ENCODE results near the gene IFIT1B. TPM values are rescaled to one million over a fixed set of nuclear protein-coding genes. Genes with fewer than 3 reads are reported as not detected.

Gene IFIT1B
- total RNA-seq, 1 experiment from 2014 or later: not detected

DNA sequence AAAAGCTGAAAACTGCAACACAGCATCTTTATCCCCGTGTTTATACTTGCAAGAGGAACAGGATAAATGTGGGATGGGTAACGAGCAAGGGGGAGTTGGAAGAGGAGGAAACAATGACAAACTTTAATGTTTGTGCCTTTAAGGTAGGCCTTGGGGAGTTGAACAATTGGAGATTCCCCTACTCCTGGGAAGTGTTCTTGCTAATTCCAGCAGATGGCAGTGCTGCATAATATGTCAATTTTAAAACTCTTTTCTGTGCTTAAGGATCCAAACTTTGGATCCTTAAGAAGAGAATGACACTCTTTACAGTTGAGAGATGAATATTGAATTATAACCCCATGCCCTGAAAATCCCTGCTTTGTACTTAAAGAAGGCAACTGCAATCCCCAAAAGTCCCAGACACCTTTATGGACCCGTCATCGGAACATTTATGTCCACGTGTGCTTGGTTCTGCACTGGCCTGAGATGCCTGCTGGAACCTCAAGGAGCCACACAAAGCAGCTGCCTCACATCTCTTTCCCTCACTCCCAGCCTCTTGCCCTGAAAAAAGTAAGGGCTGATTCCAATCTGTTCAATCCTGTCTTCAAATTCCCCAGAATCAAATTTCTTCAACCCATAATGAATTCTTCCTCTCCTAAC lies 48.5 kb downstream of the IFIT1B start:
- BruUV-seq (replicated peaks): no TSS peak

DNA sequence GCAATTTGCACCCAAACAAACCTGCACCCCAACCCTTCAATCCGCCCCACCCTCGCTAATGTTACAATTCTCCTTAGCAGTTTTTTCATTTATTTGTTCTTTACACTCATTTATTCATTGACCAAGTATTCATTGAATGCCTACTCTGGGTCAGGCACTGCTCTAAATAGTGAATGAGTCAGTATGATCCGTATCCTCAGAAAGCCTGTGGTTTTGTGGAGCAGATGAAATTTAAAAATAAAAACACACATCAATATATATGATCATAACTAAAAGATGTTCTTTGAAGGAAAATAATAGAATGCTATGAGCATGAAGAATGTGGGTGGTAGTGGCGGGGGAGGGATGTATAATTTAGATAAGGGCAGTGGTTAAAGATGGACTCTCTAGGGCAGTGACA lies 49.8 kb downstream of the IFIT1B start:
- Mint-ChIP-seq H3K27me3 (ENCODE audit: insufficient read depth, unreplicated experiment) (peaks cover 5% of the 10 kb centered on the region), H3K4me1 (ENCODE audit: low read depth, unreplicated experiment) (peaks cover 18% of the 10 kb centered on the region), H3K27ac (ENCODE audit: unreplicated experiment) (no peak overlapping the region), H3K36me3 (ENCODE audit: insufficient read depth, unreplicated experiment) (no peaks in the 10 kb centered on the region), H3K4me3 (ENCODE audit: unreplicated experiment) (no peak overlapping the region), H3K9me3 (ENCODE audit: unreplicated experiment) (no peaks in the 10 kb centered on the region)
- DNase-seq: no peak
- ChIA-PET POLR2A (no interaction called here), CTCF (no interaction called here)
- TF ChIP-seq, protein P1, sequence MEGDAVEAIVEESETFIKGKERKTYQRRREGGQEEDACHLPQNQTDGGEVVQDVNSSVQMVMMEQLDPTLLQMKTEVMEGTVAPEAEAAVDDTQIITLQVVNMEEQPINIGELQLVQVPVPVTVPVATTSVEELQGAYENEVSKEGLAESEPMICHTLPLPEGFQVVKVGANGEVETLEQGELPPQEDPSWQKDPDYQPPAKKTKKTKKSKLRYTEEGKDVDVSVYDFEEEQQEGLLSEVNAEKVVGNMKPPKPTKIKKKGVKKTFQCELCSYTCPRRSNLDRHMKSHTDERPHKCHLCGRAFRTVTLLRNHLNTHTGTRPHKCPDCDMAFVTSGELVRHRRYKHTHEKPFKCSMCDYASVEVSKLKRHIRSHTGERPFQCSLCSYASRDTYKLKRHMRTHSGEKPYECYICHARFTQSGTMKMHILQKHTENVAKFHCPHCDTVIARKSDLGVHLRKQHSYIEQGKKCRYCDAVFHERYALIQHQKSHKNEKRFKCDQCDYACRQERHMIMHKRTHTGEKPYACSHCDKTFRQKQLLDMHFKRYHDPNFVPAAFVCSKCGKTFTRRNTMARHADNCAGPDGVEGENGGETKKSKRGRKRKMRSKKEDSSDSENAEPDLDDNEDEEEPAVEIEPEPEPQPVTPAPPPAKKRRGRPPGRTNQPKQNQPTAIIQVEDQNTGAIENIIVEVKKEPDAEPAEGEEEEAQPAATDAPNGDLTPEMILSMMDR (IDR thresholded peaks at IDR 0.05; ENCODE audit: insufficient read depth in 1 of 2, low read depth in 1 of 2, low read length in 1 of 2, severe bottlenecking in 1 of 2, unreplicated experiment in 1 of 2): no peak
- Histone ChIP-seq H3K4me1 (peaks cover 14% of the 10 kb centered on the region), H3K4me3 (ENCODE audit: low read depth, low read length) (no peak overlapping the region), H3K36me3 (ENCODE audit: control insufficient read depth, insufficient read depth, low read length) (no peaks in the 10 kb centered on the region), H3K9me3 (no peaks in the 10 kb centered on the region), H3K27me3 (replicated peaks; ENCODE audit: control insufficient read depth, insufficient read depth, low read length) (no peaks in the 10 kb centered on the region)
- no TSS peak for BruUV-seq (replicated peaks)
- intact Hi-C loops (cut with micrococcal nuclease; ENCODE audit: unreplicated experiment): loop anchor here (2.0 to 5.0 kb wide), 4 partner anchors 39 to 345 kb away; partner anchors contain the start of gene KIF20B

More for the DNA sequence above, 48.5 kb downstream of the IFIT1B start:
- CTCF ChIA-PET: no interaction called here
- Histone ChIP-seq H3K4me3 (ENCODE audit: low read depth, low read length) (no peak overlapping the region), H3K36me3 (ENCODE audit: control insufficient read depth, insufficient read depth, low read length) (no peaks in the 10 kb centered on the region), H3K27me3 (replicated peaks; ENCODE audit: control insufficient read depth, insufficient read depth, low read length) (no peaks in the 10 kb centered on the region), H3K4me1 (peaks cover 14% of the 10 kb centered on the region), H3K9me3 (no peaks in the 10 kb centered on the region)
- Mint-ChIP-seq H3K36me3 (ENCODE audit: insufficient read depth, unreplicated experiment) (no peaks in the 10 kb centered on the region), H3K27ac (ENCODE audit: unreplicated experiment) (no peak overlapping the region), H3K27me3 (ENCODE audit: insufficient read depth, unreplicated experiment) (peaks cover 5% of the 10 kb centered on the region), H3K4me3 (ENCODE audit: unreplicated experiment) (no peak overlapping the region), H3K9me3 (ENCODE audit: unreplicated experiment) (no peaks in the 10 kb centered on the region), H3K4me1 (ENCODE audit: low read depth, unreplicated experiment) (peaks cover 18% of the 10 kb centered on the region)
- POLR2A ChIA-PET: no interaction called here
- peak in 1 of 2 experiments; percentile 42 for DNase-seq
- TF ChIP-seq, protein P1 (IDR thresholded peaks at IDR 0.05; ENCODE audit: insufficient read depth in 1 of 2, low read depth in 1 of 2, low read length in 1 of 2, severe bottlenecking in 1 of 2, unreplicated experiment in 1 of 2): peak; percentile 62 to 77
- intact Hi-C loops (cut with micrococcal nuclease; ENCODE audit: unreplicated experiment): loop anchor here (1.0 to 5.0 kb wide), 6 partner anchors 40 to 367 kb away; partner anchors contain the start of gene KIF20B

DNA sequence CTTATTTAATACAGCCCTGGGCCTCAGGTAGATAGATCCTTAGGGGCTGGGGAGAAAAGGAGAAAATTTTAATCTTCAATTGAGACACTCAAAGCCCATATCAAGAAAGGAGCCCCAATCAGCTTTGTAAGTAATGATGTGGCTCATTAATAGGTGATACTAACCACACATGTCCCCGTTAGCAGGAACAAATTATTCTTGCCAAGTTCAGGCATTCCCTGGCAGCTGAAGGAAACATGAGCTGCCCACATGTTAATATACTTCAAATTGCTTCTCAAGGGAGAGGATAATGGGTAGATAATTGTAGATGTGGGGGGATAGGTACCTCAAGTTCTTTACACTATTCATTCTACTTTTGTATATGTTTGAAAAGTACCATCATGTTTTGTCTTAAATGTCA lies 51.0 kb downstream of the IFIT1B start:
- Histone ChIP-seq H3K4me1 (peaks cover 14% of the 10 kb centered on the region), H3K9me3 (no peaks in the 10 kb centered on the region), H3K27me3 (replicated peaks; ENCODE audit: control insufficient read depth, insufficient read depth, low read length) (no peaks in the 10 kb centered on the region), H3K36me3 (ENCODE audit: control insufficient read depth, insufficient read depth, low read length) (no peaks in the 10 kb centered on the region), H3K4me3 (ENCODE audit: low read depth, low read length) (no peak overlapping the region)
- H3K4me3 Mint-ChIP-seq (ENCODE audit: unreplicated experiment): no peak overlapping the region
- H3K27ac Mint-ChIP-seq (ENCODE audit: unreplicated experiment): no peak overlapping the region
- TF ChIP-seq, protein P1 (IDR thresholded peaks at IDR 0.05; ENCODE audit: insufficient read depth in 1 of 2, low read depth in 1 of 2, low read length in 1 of 2, severe bottlenecking in 1 of 2, unreplicated experiment in 1 of 2): no peak
- no peaks in the 10 kb centered on the region for H3K36me3 Mint-ChIP-seq (ENCODE audit: insufficient read depth, unreplicated experiment)
- POLR2A ChIA-PET: no interaction called here
- intact Hi-C loops (cut with micrococcal nuclease; ENCODE audit: unreplicated experiment): loop anchor here (5.0 kb wide), 1 partner anchor 343 kb away; no protein-coding TSS in a partner anchor
- BruUV-seq (replicated peaks): no TSS peak
- no peaks in the 10 kb centered on the region for H3K9me3 Mint-ChIP-seq (ENCODE audit: unreplicated experiment)
- H3K4me1 Mint-ChIP-seq (ENCODE audit: low read depth, unreplicated experiment): peaks cover 18% of the 10 kb centered on the region
- DNase-seq: no peak
- CTCF ChIA-PET: no interaction called here
- H3K27me3 Mint-ChIP-seq (ENCODE audit: insufficient read depth, unreplicated experiment): peaks cover 5% of the 10 kb centered on the region

Data from Caco-2 (cell line).